Upper lobe of left lung (tissue), 4 donors: Measurements from ENCODE around the gene CALB2.

Experiments used
- CTCF ChIP-seq, 6 experiments: fragments of 450-650 bp in 4 of 6; fragments of 200-600 bp in 2 of 6; sonication (generic) in 2 of 6; IDR thresholded peaks; one replicate each; pipeline ENCODE4 v1.5.1; 2016 to 2019; ENCODE audit warnings: antibody characterized with exemption in 6 of 6
- EP300 ChIP-seq, 4 donors: sonication (generic); formaldehyde crosslinking; IDR thresholded peaks; one replicate each; pipeline ENCODE4 v1.5.1; 2017; ENCODE audit warnings: antibody characterized with exemption in 4 of 4, control low read depth in 2 of 4
- POLR2A ChIP-seq, 4 donors: fragments of 450-650 bp; IDR thresholded peaks; one replicate each; pipeline ENCODE4 v1.5.1; 2016 to 2017; ENCODE audit warnings: antibody characterized with exemption in 4 of 4, mild to moderate bottlenecking in 2 of 4
- POLR2AphosphoS5 ChIP-seq, 2 donors: sonication (generic); formaldehyde crosslinking; IDR thresholded peaks; one replicate each; pipeline ENCODE4 v1.5.1; 2017; ENCODE audit warnings: antibody characterized with exemption in 2 of 2

GRCh38 chr16:71350821-71351557, 7.5 kb upstream of the CALB2 start:
- TF ChIP-seq CTCF (IDR thresholded peaks at IDR 0.05), result no peak
- TF ChIP-seq POLR2A (IDR thresholded peaks at IDR 0.05), result no peak
- TF ChIP-seq EP300 (IDR thresholded peaks at IDR 0.05), result no peak
- TF ChIP-seq POLR2AphosphoS5 (IDR thresholded peaks at IDR 0.05), result no peak
